B cell (primary cell): ENCODE measurements around the gene PAX2. TPM values are rescaled to one million over a fixed set of nuclear protein-coding genes. Genes with fewer than 3 reads are reported as not detected.

Source experiments
- ATAC-seq: fragments of 200-7000 bp; cut with Tn5 transposase; one replicate; pipeline ENCODE4 v1.10.0; 2021; ENCODE audit warnings: low read depth, mild to moderate bottlenecking, moderate number of reproducible peaks, moderate library complexity
- CTCF ChIA-PET: fragments of 350-600 bp; sonication (Branson Sonifier 250); formaldehyde crosslinking; loops from one replicate; lab custom pipeline; 2021; ENCODE audit warnings: antibody characterized with exemption, inconsistent platforms; lab: Charles Lee
- POLR2A ChIA-PET: fragments of 350-600 bp; sonication (Branson Sonifier 250); formaldehyde crosslinking; loops from one replicate; lab custom pipeline; 2021; ENCODE audit warnings: antibody characterized with exemption; lab: Charles Lee
- DNase-seq: peaks from one replicate; pipeline ENCODE4 v3.0.0; 2013
- H2AFZ ChIP-seq: 2 replicates; pipeline ENCODE4 v1.6.1; 2012; ENCODE audit warnings: mild to moderate bottlenecking, low read depth, low read length; ENCODE audit not compliant: insufficient read depth, poor library complexity, severe bottlenecking
- H3K27ac ChIP-seq, 2 donors: 1 replicate in 1 of 2; 2 replicates in 1 of 2; pipeline ENCODE4 v1.5.1; 2012 to 2013; ENCODE audit warnings: low read length in 2 of 2, mild to moderate bottlenecking in 2 of 2, moderate library complexity in 1 of 2
- H3K27me3 ChIP-seq, 4 experiments: fragments of 200-600 bp in 1 of 4; sonication (generic) in 1 of 4; replicated peaks in 1 of 4; 1 replicate in 2 of 4; 2 replicates in 2 of 4; pipeline versions ENCODE4 v1.6.1 to v1.7.0; 2013 to 2016; ENCODE audit warnings: low read length in 3 of 4, mild to moderate bottlenecking in 2 of 4, mixed read lengths in 1 of 4, moderate library complexity in 1 of 4; ENCODE audit not compliant: insufficient read depth in 4 of 4, control insufficient read depth in 3 of 4; ENCODE audit errors: control extremely low read depth in 1 of 4
- H3K36me3 ChIP-seq, 2 experiments: replicated peaks in 1 of 2; 1 replicate in 1 of 2; 2 replicates in 1 of 2; pipeline versions ENCODE4 v1.6.1 to v1.7.1; 2013; ENCODE audit warnings: low read length in 1 of 2; ENCODE audit not compliant: insufficient read depth in 2 of 2, control insufficient read depth in 1 of 2; ENCODE audit errors: control extremely low read depth in 1 of 2, extremely low read depth in 1 of 2
- H3K4me1 ChIP-seq, 2 donors: fragments of 200-600 bp in 1 of 2; sonication (generic) in 1 of 2; 1 replicate in 1 of 2; 2 replicates in 1 of 2; pipeline versions ENCODE4 v1.5.1 to v1.6.1; 2013 to 2017; ENCODE audit warnings: low read length in 2 of 2; ENCODE audit not compliant: control insufficient read depth in 2 of 2, insufficient read depth in 2 of 2
- H3K4me2 ChIP-seq: replicated peaks from 2 replicates; pipeline ENCODE3; 2012; ENCODE audit warnings: mild to moderate bottlenecking, low read depth, low read length; ENCODE audit not compliant: poor library complexity, severe bottlenecking
- H3K4me3 ChIP-seq, 5 experiments: fragments of 200-600 bp in 1 of 5; sonication (generic) in 1 of 5; 1 replicate in 3 of 5; 2 replicates in 2 of 5; pipeline versions ENCODE4 v1.5.1 to v1.7.0; 2011 to 2016; ENCODE audit warnings: low read length in 4 of 5, mild to moderate bottlenecking in 4 of 5, low read depth in 2 of 5, control low read depth in 1 of 5, moderate library complexity in 1 of 5; ENCODE audit not compliant: insufficient read depth in 1 of 5; ENCODE audit errors: control extremely low read depth in 1 of 5, extremely low read depth in 1 of 5
- H3K79me2 ChIP-seq: fragments of 200-600 bp; sonication (generic); one replicate; pipeline ENCODE4 v1.6.0; 2016; ENCODE audit warnings: low read length; ENCODE audit not compliant: control insufficient read depth, insufficient read depth
- H3K9ac ChIP-seq: fragments of 200-600 bp; sonication (generic); 2 replicates; pipeline ENCODE4 v1.6.1; 2017; ENCODE audit warnings: mild to moderate bottlenecking, low read length, moderate library complexity
- H3K9me3 ChIP-seq, 3 donors: one replicate each; pipeline versions ENCODE4 v1.6.1 to v1.7.1; 2013; ENCODE audit warnings: low read length in 2 of 3; ENCODE audit not compliant: control insufficient read depth in 2 of 3, insufficient read depth in 1 of 3; ENCODE audit errors: control extremely low read depth in 1 of 3
- H4K20me1 ChIP-seq: 2 replicates; pipeline ENCODE4 v1.6.0; 2012; ENCODE audit warnings: mild to moderate bottlenecking, low read length; ENCODE audit not compliant: insufficient read depth, control insufficient read depth, poor library complexity, severe bottlenecking
- H3K27ac Mint-ChIP-seq: one replicate; pipeline ENCODE4 v1.8.0; 2021; ENCODE audit warnings: mixed read lengths
- H3K27me3 Mint-ChIP-seq: one replicate; pipeline ENCODE4 v1.8.0; 2021; ENCODE audit warnings: mixed read lengths
- H3K4me1 Mint-ChIP-seq: one replicate; pipeline ENCODE4 v1.8.0; 2021; ENCODE audit warnings: mixed read lengths
- H3K4me3 Mint-ChIP-seq: one replicate; pipeline ENCODE4 v1.8.0; 2021; ENCODE audit warnings: mixed read lengths
- H3K9me3 Mint-ChIP-seq: one replicate; pipeline ENCODE4 v1.8.0; 2022; ENCODE audit warnings: mixed read lengths; ENCODE audit not compliant: insufficient read depth
- EZH2 ChIP-seq: IDR thresholded peaks from 2 replicates; pipeline ENCODE4 v1.6.1; 2012; ENCODE audit warnings: borderline replicate concordance, low read depth, mild to moderate bottlenecking, moderate library complexity, low read length; ENCODE audit not compliant: insufficient read depth, poor library complexity, severe bottlenecking
- WGBS: methylation state at CpG from one replicate; pipeline ENCODE4 v1.1.5; 2013; ENCODE audit warnings: missing lambda C conversion rate; ENCODE audit not compliant: insufficient coverage; 5-methylcytosine and 5-hydroxymethylcytosine counted together
- intact Hi-C: fragments of 100-400 bp; cut with micrococcal nuclease; formaldehyde crosslinking; loops from one replicate; pipeline ENCODE4 v1.10.0; 2022
- polyA plus RNA-seq: library from polyadenylated mRNA; depleted of rRNA; stranded (reverse); fragments of >200 nt; gene quantifications from 2 replicates; pipeline ENCODE4 v1.2.3, GENCODE V29; 2012
- total RNA-seq, 2 donors: library from RNA; stranded (reverse); fragments of 120-200 nt in 1 of 2; gene quantifications; 1 replicate in 1 of 2; 2 replicates in 1 of 2; pipeline versions ENCODE4 v1.2.3 to v1.2.4, GENCODE V29; 2013 to 2022
- TF ChIP-seq, protein P1 (sequence below): fragments of 200-600 bp; IDR thresholded peaks from one replicate; pipeline ENCODE4 v1.8.0; 2022; ENCODE audit warnings: antibody characterized with exemption, mild to moderate bottlenecking

Gene PAX2
- total and polyA plus RNA-seq, 2 donors (not counting 1 experiment from before 2014, with no cell fraction given), result 0.12 TPM; not detected in 1

DNA sequence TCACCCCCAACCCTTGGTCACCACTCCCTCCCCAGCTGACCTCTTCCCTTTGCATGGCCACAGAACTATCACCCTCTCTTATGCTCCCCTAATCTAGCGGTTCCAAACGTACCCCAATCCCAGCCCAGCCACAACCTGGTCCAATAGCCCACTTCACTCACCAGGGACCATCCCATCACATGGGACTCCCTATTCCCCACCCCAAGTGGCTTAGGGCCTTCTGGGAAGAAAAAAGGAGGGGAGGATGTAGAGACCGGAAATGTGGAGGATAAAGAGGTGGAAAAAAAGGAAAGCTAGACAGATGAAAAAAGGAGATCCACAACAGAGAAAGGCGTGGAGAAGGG, 30.3 kb upstream of the PAX2 start:
- ChIA-PET POLR2A (no interaction called here), CTCF (no interaction called here)
- Mint-ChIP-seq H3K4me3 (peak overlapping the region; percentile 65), H3K27me3 (peaks cover 84% of the 10 kb centered on the region), H3K4me1 (peaks cover 25% of the 10 kb centered on the region), H3K9me3 (no peaks in the 10 kb centered on the region), H3K27ac (no peak overlapping the region)
- H3K9ac ChIP-seq, result no peak overlapping the region
- WGBS, result 47% methylated on average over 3 of the region's 4 CpGs
- intact Hi-C loops, result no loop called here
- no peak for TF ChIP-seq EZH2
- TF ChIP-seq, protein P1, sequence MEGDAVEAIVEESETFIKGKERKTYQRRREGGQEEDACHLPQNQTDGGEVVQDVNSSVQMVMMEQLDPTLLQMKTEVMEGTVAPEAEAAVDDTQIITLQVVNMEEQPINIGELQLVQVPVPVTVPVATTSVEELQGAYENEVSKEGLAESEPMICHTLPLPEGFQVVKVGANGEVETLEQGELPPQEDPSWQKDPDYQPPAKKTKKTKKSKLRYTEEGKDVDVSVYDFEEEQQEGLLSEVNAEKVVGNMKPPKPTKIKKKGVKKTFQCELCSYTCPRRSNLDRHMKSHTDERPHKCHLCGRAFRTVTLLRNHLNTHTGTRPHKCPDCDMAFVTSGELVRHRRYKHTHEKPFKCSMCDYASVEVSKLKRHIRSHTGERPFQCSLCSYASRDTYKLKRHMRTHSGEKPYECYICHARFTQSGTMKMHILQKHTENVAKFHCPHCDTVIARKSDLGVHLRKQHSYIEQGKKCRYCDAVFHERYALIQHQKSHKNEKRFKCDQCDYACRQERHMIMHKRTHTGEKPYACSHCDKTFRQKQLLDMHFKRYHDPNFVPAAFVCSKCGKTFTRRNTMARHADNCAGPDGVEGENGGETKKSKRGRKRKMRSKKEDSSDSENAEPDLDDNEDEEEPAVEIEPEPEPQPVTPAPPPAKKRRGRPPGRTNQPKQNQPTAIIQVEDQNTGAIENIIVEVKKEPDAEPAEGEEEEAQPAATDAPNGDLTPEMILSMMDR, result no peak
- peaks cover 0 to 4% (median 0%) of the 10 kb centered on the region in 3 donors for H3K9me3 ChIP-seq
- no peak overlapping the region for H3K4me3 ChIP-seq
- peak overlapping the region; percentile 62 for H2AFZ ChIP-seq
- peaks cover 11 to 33% of the 10 kb centered on the region in 2 donors for H3K4me1 ChIP-seq
- ATAC-seq (no peak), DNase-seq (no peak)
- H4K20me1 ChIP-seq, result no peaks in the 10 kb centered on the region
- H3K27me3 ChIP-seq, result peaks cover 1 to 83% (median 56%) of the 10 kb centered on the region in 4 experiments
- peak overlapping the region; percentile 65 for H3K4me2 ChIP-seq
- H3K79me2 ChIP-seq, result no peaks in the 10 kb centered on the region
- no peaks in the 10 kb centered on the region for H3K36me3 ChIP-seq
- H3K27ac ChIP-seq, result no peak overlapping the region

DNA sequence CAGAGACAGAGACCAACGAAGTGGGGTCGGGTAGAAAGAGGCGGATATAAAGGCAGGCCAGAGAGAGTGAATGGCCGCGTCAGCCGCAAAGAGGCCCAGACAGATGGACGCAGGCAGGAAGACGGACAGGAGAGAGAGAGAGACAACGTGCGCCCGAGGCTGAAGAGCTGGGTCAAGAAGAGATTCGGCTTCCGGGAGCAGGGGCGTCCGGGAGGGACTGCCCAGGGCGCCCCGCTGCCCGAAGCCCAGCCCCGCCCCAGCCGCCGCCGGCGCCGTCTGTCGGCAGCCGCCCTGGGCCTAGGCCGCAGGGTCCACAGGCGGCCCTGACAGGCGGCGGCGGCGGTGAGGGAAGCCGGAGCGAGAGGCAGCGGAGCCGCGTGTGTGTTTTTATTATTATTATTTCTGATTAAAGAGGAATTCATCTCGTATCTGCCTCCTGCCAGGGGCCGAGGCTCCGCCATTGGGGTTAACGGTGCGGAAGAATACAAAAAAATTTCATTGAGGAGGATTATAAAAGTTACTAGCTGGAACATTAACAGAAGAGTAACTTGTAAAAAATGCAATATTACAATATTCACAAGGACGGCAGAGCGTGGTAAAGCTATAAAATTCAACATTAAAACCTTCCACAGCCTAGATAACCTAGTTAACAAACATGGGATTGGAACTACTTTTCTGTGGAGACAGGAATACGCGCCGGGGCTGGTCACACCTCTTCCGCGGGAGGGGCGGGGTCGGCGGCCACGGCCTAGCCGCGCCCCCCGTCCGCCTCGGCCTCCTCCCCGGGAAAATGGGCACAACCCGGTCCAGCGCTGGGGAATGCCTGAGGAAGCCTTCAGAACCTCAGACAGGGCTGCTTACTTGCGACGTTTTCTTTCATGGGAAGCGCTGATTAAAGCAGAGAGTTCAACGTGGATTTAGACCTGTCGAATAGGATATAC, 29.7 kb upstream of the PAX2 start:
- H3K4me1 Mint-ChIP-seq, result peaks cover 25% of the 10 kb centered on the region

More for the DNA sequence above, 29.7 kb upstream of the PAX2 start:
- POLR2A ChIA-PET, result no interaction called here
- TF ChIP-seq, protein P1, result no peak
- no peak for TF ChIP-seq EZH2
- Histone ChIP-seq H4K20me1 (no peaks in the 10 kb centered on the region), H3K36me3 (no peaks in the 10 kb centered on the region), H3K9ac (no peak overlapping the region), H3K27ac (no peak overlapping the region), H3K4me3 (no peak overlapping the region), H2AFZ (peak overlapping the region; percentile 62), H3K27me3 (peaks cover 1 to 86% (median 61%) of the 10 kb centered on the region in 4 experiments), H3K9me3 (peaks cover 0 to 4% (median 0%) of the 10 kb centered on the region in 3 donors), H3K4me1 (peaks cover 11 to 29% of the 10 kb centered on the region in 2 donors), H3K79me2 (no peaks in the 10 kb centered on the region), H3K4me2 (peak overlapping the region; percentile 65)
- ATAC-seq (no peak), DNase-seq (no peak)
- peak overlapping the region; percentile 65 for H3K4me3 Mint-ChIP-seq
- H3K9me3 Mint-ChIP-seq, result no peaks in the 10 kb centered on the region
- CTCF ChIA-PET, result no interaction called here
- no peak overlapping the region for H3K27ac Mint-ChIP-seq
- intact Hi-C loops, result no loop called here
- 8% methylated on average over 56 of the region's 66 CpGs for WGBS
- peaks cover 86% of the 10 kb centered on the region for H3K27me3 Mint-ChIP-seq
